ENCODE measurements around the gene RNF149.

- TF ChIP-seq CTCF (IDR thresholded peaks at IDR 0.05): no peak
- TF ChIP-seq POLR2A (IDR thresholded peaks at IDR 0.05; ENCODE audit: low read length): no peak
- TF ChIP-seq HDAC2 (IDR thresholded peaks at IDR 0.05): no peak
- TF ChIP-seq PBX3 (IDR thresholded peaks at IDR 0.05): no peak
These were observed 510 bp downstream of the RNF149 start for GRCh38 chr2:101307950-101308431.
